Left renal cortex interstitium (tissue), 4 donors: Measurements from ENCODE around the gene ANKFN1. TPM values are rescaled to one million over a fixed set of nuclear protein-coding genes. Genes with fewer than 3 reads are reported as not detected.

Source experiments
- DNase-seq, 4 donors: peaks; one replicate each; pipeline ENCODE4 v3.0.0-alpha.2; 2013; ENCODE audit warnings: low read depth in 4 of 4, low spot score in 2 of 4, missing footprints in 1 of 4
- polyA plus RNA-seq, 4 donors: library from polyadenylated mRNA; unstranded; fragments of 120-200 nt; gene quantifications; one replicate each; pipeline ENCODE4 v1.2.1, GENCODE V29; 2013; ENCODE audit not compliant: insufficient read length in 4 of 4

Gene ANKFN1
- polyA plus RNA-seq, 4 donors = 0.35 to 1.4 (median 0.77) TPM

- DNase-seq = no peak
Measured at GRCh38 chr17:56177361-56177760, 24.1 kb downstream of the ANKFN1 start.

- no peak for DNase-seq
Measured at GRCh38 chr17:56178203-56178602, 24.9 kb downstream of the ANKFN1 start.

- no peak for DNase-seq
Measured at GRCh38 chr17:56182081-56182480, 28.8 kb downstream of the ANKFN1 start.

GRCh38 chr17:56184650-56185049, 31.4 kb downstream of the ANKFN1 start:
- DNase-seq = no peak

GRCh38 chr17:56185491-56186221, 32.4 kb downstream of the ANKFN1 start:
- no peak for DNase-seq

- no peak for DNase-seq
Measured at GRCh38 chr17:56186222-56186786, 33.0 kb downstream of the ANKFN1 start.

GRCh38 chr17:56203430-56203829, 50.2 kb downstream of the ANKFN1 start:
- DNase-seq = no peak

GRCh38 chr17:56206351-56206750, 53.1 kb downstream of the ANKFN1 start:
- no peak for DNase-seq

- DNase-seq = no peak
Measured at GRCh38 chr17:56213031-56213430, 59.8 kb downstream of the ANKFN1 start.

- no peak for DNase-seq
Measured at GRCh38 chr17:56217921-56218320, 64.6 kb downstream of the ANKFN1 start.

- DNase-seq = no peak
Measured at GRCh38 chr17:56222255-56222654, 69.0 kb downstream of the ANKFN1 start.

- DNase-seq = no peak
Measured at GRCh38 chr17:56230660-56231059, 77.4 kb downstream of the ANKFN1 start.

GRCh38 chr17:56231252-56231651, 78.0 kb downstream of the ANKFN1 start:
- DNase-seq = no peak

GRCh38 chr17:56231693-56232092, 78.4 kb downstream of the ANKFN1 start:
- DNase-seq = no peak

GRCh38 chr17:56244268-56244890, 91.1 kb downstream of the ANKFN1 start:
- no peak for DNase-seq

GRCh38 chr17:56247816-56248215, 94.5 kb downstream of the ANKFN1 start:
- no peak for DNase-seq

GRCh38 chr17:56257075-56257474, 103.8 kb downstream of the ANKFN1 start:
- DNase-seq = no peak

- no peak for DNase-seq
Measured at GRCh38 chr17:56260376-56261002, 107.2 kb downstream of the ANKFN1 start.

GRCh38 chr17:56262803-56263202, 109.5 kb downstream of the ANKFN1 start:
- DNase-seq = no peak

GRCh38 chr17:56269556-56270389, 116.5 kb downstream of the ANKFN1 start:
- no peak for DNase-seq

GRCh38 chr17:56274491-56274890, 121.2 kb downstream of the ANKFN1 start:
- no peak for DNase-seq
